HCT116 (cell line): ENCODE results near the gene S1PR1.

Experiments
- CEBPB ChIP-seq: IDR thresholded peaks from 2 replicates; pipeline ENCODE4 v1.6.1; 2012; ENCODE audit warnings: low read depth
- CTCF ChIP-seq, 3 experiments: fragments of 200-600 bp in 1 of 3; sonication (generic) in 1 of 3; IDR thresholded peaks in 2 of 3; conservative IDR thresholded peaks in 1 of 3; 2 replicates each; pipeline ENCODE4 v1.5.1; 2012 to 2017; ENCODE audit warnings: low read depth in 2 of 3, low read length in 2 of 3, antibody characterized with exemption in 1 of 3, borderline replicate concordance in 1 of 3, control low read depth in 1 of 3, mild to moderate bottlenecking in 1 of 3, mixed read lengths in 1 of 3, mixed run types in 1 of 3, moderate library complexity in 1 of 3; ENCODE audit not compliant: insufficient read depth in 1 of 3
- FOSL1 ChIP-seq: IDR thresholded peaks from 2 replicates; pipeline ENCODE4 v1.6.1; 2012; ENCODE audit warnings: low read depth
- POLR2A ChIP-seq: IDR thresholded peaks from 2 replicates; pipeline ENCODE4 v1.7.0; 2011; ENCODE audit warnings: borderline replicate concordance; ENCODE audit not compliant: insufficient read depth, insufficient read length; ENCODE audit errors: extremely low read depth
- POLR2AphosphoS5 ChIP-seq: IDR thresholded peaks from 2 replicates; pipeline ENCODE4 v1.6.1; 2011; ENCODE audit warnings: mild to moderate bottlenecking, low read depth, low read length, moderate library complexity
- SIN3A ChIP-seq: IDR thresholded peaks from 2 replicates; pipeline ENCODE4 v1.6.1; 2012; ENCODE audit warnings: low read depth
- SP1 ChIP-seq: IDR thresholded peaks from 2 replicates; pipeline ENCODE4 v1.6.1; 2012; ENCODE audit warnings: low read depth
- YY1 ChIP-seq: IDR thresholded peaks from 2 replicates; pipeline ENCODE4 v1.6.1; 2011; ENCODE audit warnings: low read length, low read depth, moderate library complexity, mild to moderate bottlenecking; ENCODE audit not compliant: insufficient replicate concordance; ENCODE audit errors: extremely low read depth

DNA sequence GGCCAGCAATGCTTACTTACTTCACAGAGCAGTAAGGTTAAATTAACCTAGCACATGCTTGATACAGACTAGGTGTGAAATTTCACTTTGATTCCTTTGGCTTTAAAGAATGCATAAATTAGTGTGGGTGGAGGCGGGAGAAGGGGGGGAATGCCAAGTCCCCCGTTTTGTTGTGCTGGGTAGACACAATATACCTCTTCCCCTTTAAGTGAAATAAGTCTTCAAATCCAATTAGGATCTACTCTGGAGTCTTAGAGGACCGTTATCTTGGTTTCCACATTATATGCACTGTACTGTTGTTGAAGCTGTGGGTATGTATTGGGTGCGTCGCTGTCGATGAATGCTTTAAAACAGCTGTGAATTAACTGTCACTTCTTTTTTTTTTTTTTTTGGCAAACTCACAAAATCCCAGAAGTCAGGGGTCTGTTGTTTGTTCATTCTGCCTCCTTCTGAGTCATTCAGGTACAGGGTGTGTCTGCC lies 1.6 kb upstream of the S1PR1 start:
- no peak for TF ChIP-seq SIN3A
- no peak for TF ChIP-seq CTCF (IDR thresholded peaks at IDR 0.05 in 2 of 3, conservative IDR thresholded peaks at IDR 0.05 in 1 of 3; ENCODE audit: borderline replicate concordance in 1 of 3, insufficient read depth in 1 of 3, low read depth in 2 of 3, low read length in 2 of 3)
- no peak for TF ChIP-seq POLR2A
- TF ChIP-seq FOSL1 = no peak
- TF ChIP-seq SP1 = no peak
- TF ChIP-seq POLR2AphosphoS5 = no peak
- TF ChIP-seq CEBPB = no peak
- TF ChIP-seq YY1 = no peak
